Mesothelial cell of epicardium (in vitro differentiated cells): Measurements from ENCODE around the gene IQGAP2. TPM values are rescaled to one million over a fixed set of nuclear protein-coding genes. Genes with fewer than 3 reads are reported as not detected.

ENCODE experiments used
- DNase-seq, 2 experiments: peaks; one replicate each; pipeline ENCODE4 v3.0.0; 2021; ENCODE audit warnings: low spot score in 2 of 2; ENCODE audit not compliant: unreplicated experiment in 2 of 2
- H3K27ac Mint-ChIP-seq: 2 replicates; pipeline ENCODE4 v1.8.0; 2021; ENCODE audit warnings: mixed read lengths
- H3K27me3 Mint-ChIP-seq: 2 replicates; pipeline ENCODE4 v1.8.0; 2021; ENCODE audit warnings: low read depth, mixed read lengths
- H3K36me3 Mint-ChIP-seq: 2 replicates; pipeline ENCODE4 v1.8.0; 2021; ENCODE audit warnings: mixed read lengths
- H3K4me1 Mint-ChIP-seq: 2 replicates; pipeline ENCODE4 v1.8.0; 2021; ENCODE audit warnings: mixed read lengths
- H3K4me3 Mint-ChIP-seq: 2 replicates; pipeline ENCODE4 v1.8.0; 2021; ENCODE audit warnings: mild to moderate bottlenecking, moderate library complexity, mixed read lengths
- H3K9me3 Mint-ChIP-seq: 2 replicates; pipeline ENCODE4 v1.8.0; 2021; ENCODE audit warnings: mixed read lengths
- total RNA-seq: library from RNA; stranded (reverse); gene quantifications from 3 replicates; pipeline ENCODE4 v1.2.1, GENCODE V29; 2021
- TF ChIP-seq, protein P1 (sequence below): fragments of 200-600 bp; sonication (generic); IDR thresholded peaks from one replicate; pipeline ENCODE4 v1.5.0; 2021; ENCODE audit warnings: antibody characterized with exemption; ENCODE audit not compliant: unreplicated experiment

The IQGAP2 gene
- total RNA-seq, 1 donor from 2014 or later, result 13.9 TPM

DNA sequence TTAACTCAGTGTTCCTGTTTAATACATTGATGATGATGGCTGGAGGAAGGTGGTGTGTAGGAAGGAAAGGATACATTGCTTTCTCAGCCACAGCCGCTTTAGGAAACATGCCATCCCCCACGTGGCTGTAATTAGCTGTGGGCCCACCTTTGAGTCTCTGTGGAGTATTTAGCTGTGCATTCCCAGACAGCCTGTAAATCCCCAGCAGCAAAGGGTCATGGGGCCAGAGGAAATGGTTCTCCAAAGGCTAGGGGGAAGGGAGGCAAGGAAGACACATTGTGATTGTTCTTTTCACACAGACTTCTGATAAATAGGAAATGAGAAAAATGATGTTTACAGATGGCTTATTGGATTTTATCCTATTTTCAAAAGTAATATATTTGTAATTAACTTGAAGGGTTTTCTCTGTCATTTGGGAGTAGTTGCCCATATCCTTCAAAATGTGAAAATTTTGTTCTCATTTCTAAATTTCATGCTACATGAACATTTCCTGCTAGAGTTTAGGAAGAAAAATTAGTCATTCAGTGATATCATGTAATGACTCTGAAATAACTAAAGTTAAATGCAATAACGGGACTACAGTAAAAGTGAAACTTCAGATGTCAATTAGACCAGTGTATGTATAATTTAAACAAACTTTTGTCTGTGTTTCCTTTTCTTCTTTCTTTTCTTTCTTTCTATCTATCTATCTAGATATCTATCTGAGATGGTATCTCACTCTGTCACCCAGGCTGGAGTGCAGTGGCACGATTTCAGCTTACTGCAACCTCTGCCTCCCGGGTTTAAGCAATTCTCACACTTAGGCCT lies 288.6 kb downstream of the IQGAP2 start:
- DNase-seq, result no peak
- H3K4me1 Mint-ChIP-seq, result peaks cover 37% of the 10 kb centered on the region
- peak overlapping the region; percentile 69 for H3K27ac Mint-ChIP-seq
- H3K4me3 Mint-ChIP-seq, result no peak overlapping the region
- peaks cover 6% of the 10 kb centered on the region for H3K9me3 Mint-ChIP-seq
- peaks cover 13% of the 10 kb centered on the region for H3K36me3 Mint-ChIP-seq
- TF ChIP-seq, protein P1, sequence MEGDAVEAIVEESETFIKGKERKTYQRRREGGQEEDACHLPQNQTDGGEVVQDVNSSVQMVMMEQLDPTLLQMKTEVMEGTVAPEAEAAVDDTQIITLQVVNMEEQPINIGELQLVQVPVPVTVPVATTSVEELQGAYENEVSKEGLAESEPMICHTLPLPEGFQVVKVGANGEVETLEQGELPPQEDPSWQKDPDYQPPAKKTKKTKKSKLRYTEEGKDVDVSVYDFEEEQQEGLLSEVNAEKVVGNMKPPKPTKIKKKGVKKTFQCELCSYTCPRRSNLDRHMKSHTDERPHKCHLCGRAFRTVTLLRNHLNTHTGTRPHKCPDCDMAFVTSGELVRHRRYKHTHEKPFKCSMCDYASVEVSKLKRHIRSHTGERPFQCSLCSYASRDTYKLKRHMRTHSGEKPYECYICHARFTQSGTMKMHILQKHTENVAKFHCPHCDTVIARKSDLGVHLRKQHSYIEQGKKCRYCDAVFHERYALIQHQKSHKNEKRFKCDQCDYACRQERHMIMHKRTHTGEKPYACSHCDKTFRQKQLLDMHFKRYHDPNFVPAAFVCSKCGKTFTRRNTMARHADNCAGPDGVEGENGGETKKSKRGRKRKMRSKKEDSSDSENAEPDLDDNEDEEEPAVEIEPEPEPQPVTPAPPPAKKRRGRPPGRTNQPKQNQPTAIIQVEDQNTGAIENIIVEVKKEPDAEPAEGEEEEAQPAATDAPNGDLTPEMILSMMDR, result no peak
- H3K27me3 Mint-ChIP-seq, result no peaks in the 10 kb centered on the region

DNA sequence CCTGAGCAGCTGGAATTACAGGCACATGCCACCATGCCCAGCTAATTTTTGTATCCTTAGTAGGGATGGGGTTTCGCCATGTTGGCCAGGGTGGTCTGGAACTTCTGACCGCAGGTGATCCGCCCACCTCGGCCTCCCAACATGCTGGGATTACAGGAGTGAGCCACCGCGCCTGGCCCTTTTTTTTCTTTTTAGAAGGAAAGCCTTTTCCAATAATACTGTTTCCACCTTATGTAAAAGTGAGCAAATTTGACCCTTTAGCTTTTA lies 289.1 kb downstream of the IQGAP2 start:
- H3K9me3 Mint-ChIP-seq, result peaks cover under 1% of the 10 kb centered on the region
- H3K27me3 Mint-ChIP-seq, result no peaks in the 10 kb centered on the region
- no peak for DNase-seq
- H3K36me3 Mint-ChIP-seq, result peaks cover 8% of the 10 kb centered on the region
- TF ChIP-seq, protein P1, result no peak
- H3K4me3 Mint-ChIP-seq, result no peak overlapping the region
- H3K4me1 Mint-ChIP-seq, result peaks cover 37% of the 10 kb centered on the region
- H3K27ac Mint-ChIP-seq, result peak overlapping the region; percentile 69

DNA sequence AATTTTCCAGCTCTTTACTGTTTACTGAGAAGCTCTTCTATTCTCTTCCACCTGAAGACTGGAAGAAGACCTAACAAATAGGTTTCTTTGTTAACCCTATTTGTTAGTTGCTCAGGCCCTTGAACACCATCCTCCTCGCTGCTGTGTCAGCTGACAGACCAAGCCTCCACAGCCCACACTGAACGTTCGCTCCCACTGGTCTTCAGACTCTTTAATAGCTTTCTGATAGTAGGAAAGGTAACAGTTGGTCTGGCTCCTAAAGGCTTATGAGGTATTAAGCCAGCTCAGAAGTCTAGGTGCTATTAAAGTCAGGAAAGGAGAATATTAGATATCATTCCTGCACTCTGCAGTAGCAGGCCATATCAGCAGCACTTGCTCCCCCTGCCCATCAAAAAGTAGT lies 289.6 kb downstream of the IQGAP2 start:
- TF ChIP-seq, protein P1, result no peak
- no peak overlapping the region for H3K4me3 Mint-ChIP-seq
- H3K27me3 Mint-ChIP-seq, result no peaks in the 10 kb centered on the region
- no peak for DNase-seq
- H3K4me1 Mint-ChIP-seq, result peaks cover 37% of the 10 kb centered on the region
- H3K36me3 Mint-ChIP-seq, result peaks cover 9% of the 10 kb centered on the region
- peaks cover under 1% of the 10 kb centered on the region for H3K9me3 Mint-ChIP-seq
- H3K27ac Mint-ChIP-seq, result peak overlapping the region; percentile 37

DNA sequence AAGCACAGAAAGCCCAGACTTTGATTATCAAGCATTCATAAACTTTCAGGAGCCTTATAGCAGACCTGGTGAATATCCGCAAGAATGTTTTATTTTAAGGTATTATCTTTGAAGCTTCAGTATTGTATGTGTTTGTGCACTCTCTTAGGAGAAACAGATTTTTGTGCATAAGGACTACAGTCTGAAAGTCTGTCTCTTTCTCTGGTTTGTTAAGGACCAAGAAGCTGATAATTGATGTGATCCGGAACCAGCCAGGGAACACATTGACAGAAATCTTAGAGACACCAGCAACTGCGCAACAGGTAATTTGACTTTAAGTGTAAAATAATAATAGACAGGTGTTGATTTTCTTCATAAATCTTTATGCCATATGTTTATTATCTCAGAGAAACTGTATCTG lies 290.1 kb downstream of the IQGAP2 start:
- Mint-ChIP-seq H3K36me3 (peaks cover 11% of the 10 kb centered on the region), H3K9me3 (peaks cover 3% of the 10 kb centered on the region), H3K4me1 (peaks cover 37% of the 10 kb centered on the region), H3K27ac (peak overlapping the region; percentile 37), H3K4me3 (no peak overlapping the region), H3K27me3 (no peaks in the 10 kb centered on the region)
- TF ChIP-seq, protein P1, result no peak
- no peak for DNase-seq

- no peak overlapping the region for H3K27ac Mint-ChIP-seq
- no peak overlapping the region for H3K4me3 Mint-ChIP-seq
- H3K4me1 Mint-ChIP-seq, result peaks cover 34% of the 10 kb centered on the region
- DNase-seq, result no peak
- peaks cover 14% of the 10 kb centered on the region for H3K36me3 Mint-ChIP-seq
- H3K9me3 Mint-ChIP-seq, result peaks cover 3% of the 10 kb centered on the region
- no peaks in the 10 kb centered on the region for H3K27me3 Mint-ChIP-seq
- TF ChIP-seq, protein P1, result no peak
Measured at GRCh38 chr5:76694317-76694716, 291.2 kb downstream of the IQGAP2 start.
